ENCODE results near the gene TASP1.
"Not testable (repeated sequence)": the region's sequence is repeated elsewhere in the genome, so short reads cannot be mapped to it uniquely, and the experiment has no call there.

The TASP1 gene

DNA sequence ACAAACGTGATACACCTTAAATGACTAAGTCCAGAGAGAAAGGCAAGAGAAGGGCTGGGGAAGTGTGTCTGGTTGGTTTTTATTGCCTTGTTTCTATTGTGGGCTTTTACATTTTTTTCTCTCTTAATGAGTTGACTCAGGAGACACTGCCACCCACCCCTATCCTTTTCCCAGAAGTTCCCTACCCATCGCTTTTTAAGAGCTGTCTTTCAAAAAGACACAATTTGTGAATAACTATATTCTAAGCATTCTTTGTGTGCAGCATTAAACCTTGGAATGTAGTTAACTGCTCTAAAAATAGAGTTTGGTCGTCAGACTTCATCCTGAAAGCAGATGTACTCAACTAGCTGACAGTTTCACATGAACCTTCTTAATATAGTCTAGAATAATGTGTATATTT lies 242.7 kb downstream of the TASP1 start:
- DNase-seq = peak; percentile 69

DNA sequence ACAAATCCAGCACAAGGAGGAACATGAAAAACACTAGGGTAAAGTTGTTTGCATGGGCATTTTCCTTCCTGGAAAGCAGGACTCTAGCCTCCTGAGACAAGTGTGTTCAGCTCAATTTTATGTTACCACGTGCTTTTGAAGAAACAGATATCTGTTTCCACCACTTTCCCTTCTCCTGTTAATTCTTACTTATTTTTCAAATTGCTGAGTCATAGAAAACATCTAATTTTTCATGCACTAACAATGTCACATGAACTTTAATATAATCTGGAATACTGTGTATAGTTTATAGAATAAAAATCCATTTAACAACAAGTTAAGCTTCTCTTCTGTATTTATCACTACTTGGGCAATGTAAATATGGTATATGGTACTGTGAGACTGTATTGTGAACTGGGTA lies 243.5 kb downstream of the TASP1 start:
- no peak for DNase-seq

DNA sequence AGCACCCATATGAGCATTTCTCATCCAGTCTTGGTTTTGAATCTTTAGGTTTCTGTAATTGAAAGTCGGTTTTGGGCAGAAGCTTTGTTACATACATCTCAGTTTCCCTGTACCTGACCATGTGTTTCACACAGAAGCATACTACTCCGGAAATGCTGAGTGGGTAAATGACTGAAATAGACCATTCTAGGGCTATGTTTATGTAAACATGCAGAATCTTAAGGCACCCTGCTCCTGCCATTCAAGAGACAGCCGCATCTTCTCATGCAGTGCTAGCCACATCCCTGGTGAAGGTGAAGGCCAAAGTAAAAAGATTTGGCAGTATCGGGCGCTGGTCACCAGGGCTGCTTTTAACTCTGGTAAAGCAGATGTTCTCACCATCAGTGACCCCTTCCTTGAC lies 246.3 kb downstream of the TASP1 start:
- DNase-seq = no peak

DNA sequence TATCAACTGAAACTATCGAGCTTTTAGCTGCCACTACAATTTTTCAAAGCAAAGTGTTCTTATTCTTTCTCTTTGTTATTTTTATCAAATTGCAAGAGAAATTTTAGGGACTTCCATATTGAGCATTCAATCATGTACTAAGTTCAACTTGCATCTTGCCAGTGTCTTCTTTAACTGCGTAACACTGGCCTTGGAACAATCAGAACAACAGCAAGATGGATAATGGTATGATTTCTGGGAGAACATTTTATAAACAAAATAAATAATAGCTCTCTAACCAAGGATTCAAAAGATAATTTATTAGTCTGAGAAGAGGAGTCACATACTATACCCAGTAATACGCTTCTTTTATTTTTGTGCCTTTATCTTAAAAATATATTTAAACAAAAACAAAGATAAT lies 249.6 kb downstream of the TASP1 start:
- DNase-seq = no peak

DNA sequence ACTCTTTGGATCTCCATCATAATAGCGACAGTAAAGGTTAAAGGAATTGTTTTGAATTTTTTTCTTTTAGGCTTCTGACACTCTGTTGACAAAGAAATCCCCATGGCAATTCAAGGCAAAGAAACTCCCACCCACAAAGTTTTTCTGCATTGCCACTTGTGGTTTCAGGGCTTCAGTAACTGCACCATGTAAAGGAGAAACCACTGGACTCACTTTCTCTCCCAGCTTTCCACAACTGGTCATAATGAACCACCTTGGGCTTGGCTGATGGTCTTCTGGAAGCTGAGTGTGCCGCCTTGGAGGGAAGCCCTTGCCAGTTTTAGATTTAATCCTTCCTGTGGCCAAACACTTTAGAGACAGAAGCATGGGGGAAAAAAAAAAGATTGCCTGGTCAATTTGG lies 254.6 kb downstream of the TASP1 start:
- DNase-seq = no peak

DNA sequence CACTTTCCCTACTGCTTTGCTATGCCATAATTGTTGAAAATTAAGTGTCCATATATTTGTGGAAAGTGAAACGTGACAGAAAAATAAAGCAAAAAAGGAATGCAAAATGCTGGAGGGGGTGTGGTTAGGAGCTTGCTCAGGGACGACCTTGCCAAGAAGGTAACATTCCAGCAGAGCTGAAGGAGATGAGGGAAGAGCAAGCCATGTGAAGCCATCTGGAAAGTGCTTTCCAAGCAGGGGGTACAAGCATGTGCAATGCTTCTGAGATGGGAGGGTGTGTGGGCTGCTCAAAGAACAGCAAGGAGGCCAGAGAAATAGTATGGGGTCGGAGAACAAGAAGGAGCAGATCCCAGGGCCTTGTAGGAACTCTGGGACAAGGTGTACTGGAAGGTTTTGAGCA lies 255.9 kb downstream of the TASP1 start:
- DNase-seq = no peak

DNA sequence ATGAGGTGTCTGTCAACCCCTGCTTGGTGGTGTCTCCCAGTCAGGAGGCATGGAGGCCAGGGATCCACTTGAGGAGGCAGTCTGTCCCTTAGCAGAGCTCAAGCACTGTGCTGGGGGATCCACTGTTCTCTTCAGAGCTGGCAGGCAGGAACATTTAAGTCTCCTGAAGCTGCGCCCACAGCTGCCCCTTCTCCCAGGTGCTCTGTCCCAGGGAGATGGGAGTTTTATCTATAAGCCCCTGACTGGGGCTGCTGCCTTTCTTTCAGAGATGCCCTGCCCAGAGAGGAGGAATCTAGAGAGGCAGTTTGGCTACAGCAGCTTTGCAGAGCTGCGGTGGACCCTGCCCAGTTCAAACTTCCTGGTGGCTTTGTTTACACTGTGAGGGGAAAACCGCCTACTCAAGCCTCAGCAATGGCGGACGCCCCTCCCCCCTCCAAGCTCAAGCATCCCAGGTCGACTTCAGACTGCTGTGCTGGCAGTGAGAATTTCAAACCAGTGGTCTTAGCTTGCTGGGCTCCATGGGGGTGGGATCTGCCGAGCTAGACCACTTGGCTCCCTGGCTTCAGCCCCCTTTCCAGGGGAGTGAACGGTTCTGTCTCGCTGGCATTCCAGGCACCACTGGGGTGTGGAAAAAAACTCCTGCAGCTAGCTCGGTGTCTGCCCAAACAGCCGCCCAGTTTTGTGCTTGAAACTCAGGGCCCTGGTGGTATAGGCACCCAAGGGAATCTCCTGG lies 258.1 kb downstream of the TASP1 start:
- DNase-seq = not testable (repeated sequence)

DNA sequence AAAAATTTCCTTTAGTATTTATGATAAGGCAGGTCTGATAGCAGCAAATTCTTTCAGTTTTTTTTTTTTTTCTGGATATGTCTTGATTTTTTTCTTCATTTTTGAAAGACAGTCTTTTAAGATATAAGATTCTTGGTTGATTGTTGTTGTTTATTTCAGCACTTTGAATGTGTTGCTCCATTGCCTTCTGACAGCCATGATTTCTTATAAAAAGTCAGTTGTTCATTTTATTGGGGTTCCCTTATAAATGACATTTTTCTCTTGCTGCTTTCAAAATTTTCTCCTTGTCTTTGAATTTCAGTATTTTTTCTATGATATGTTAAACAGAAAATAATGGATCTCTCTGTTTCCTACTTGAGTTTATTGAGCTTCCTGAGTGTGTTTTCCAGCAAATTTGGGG lies 265.3 kb downstream of the TASP1 start:
- DNase-seq = no peak

DNA sequence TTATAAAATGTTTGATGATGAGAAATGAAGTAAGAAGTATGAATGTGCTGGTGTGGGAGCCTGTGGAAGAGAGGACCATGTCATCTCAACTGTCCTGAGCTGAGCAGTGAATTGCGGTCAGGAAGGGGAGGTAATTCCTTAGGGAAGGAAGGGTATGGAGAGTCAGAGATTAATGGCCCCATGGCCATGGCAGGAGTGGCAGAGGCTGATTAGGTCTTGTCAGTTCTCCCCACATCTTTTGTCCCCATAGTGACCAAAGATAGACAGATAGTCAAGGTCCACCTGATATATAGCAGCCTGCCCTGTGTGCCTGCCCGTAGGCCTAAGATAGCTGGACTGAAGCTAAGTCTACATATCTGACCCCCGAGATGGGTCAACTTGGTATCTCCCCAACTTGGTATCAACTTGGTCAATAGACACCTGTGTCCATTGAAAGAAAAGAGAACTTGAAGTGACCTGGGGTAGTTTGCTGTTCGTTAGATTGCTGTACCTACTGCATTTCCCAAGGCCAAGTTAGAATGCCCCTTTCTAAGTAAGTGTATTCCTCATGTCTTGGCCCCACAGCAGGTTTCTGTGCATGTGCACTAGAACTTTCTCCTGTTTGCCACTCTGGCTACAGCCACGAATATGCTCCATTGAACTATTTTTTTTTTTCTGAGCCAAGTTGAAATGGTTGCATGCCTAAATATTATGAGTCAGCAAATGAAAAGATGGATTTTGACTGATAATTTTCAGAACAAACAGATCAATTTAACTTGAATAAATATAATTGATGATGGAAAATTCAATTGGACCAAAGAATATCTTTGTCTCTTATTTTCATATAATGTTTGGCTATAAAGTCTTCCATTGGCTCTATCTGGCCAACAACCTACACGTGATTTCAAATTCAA lies 274.2 kb downstream of the TASP1 start:
- DNase-seq = no peak

DNA sequence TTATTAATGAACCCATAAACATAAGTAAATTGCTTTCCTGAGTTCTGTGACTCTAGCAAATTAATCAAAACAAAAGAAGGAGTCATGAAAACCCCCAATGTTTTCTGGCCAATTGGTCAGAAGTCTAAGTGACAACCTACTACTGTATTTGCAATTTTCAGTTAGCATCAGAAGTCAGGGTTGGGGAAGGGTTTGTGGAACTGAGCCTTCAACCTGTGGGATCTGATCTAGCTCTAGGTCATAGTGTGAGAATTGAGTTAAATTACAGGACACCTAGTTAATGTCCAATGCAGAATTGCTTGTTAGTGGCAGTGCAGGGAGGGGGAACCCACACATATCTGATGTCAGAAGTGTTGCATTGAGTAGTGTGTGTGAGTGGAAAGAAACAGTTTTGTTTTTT lies 275.3 kb downstream of the TASP1 start:
- DNase-seq = no peak

DNA sequence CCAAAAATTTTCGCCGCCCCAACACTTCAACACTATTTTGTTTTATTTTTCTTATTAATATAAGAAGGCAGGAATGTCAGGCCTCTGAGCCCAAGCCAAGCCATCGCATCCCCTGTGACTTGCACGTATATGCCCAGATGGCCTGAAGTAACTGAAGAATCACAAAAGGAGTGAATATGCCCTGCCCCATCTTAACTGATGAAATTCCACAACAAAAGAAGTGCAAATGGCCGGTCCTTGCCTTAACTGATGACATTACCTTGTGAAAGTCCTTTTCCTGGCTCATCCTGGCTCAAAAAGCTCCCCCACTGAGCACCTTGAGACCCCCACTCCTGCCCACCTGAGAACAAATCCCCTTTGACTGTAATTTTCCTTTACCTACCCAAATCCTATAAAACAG lies 276.6 kb downstream of the TASP1 start:
- DNase-seq = not testable (repeated sequence)

DNA sequence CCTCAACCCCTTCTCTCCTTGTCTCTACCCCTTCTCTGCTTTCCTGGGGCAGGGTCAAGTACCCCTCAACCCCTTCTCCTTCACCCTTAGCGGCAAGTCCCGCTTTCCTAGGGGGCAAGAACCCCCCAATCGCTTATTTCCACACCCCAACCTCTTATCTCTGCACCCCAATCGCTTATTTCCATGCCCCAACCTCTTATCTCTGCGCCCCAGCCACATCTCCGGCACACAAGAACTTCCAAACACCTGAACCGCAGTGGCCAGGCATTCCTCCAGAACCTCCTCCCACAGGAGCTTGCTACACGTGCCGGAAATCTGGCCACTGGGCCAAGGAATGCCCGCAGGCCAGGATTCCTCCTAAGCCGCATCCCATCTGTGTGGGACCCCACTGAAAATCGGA lies 279.8 kb downstream of the TASP1 start:
- DNase-seq = not testable (repeated sequence)

DNA sequence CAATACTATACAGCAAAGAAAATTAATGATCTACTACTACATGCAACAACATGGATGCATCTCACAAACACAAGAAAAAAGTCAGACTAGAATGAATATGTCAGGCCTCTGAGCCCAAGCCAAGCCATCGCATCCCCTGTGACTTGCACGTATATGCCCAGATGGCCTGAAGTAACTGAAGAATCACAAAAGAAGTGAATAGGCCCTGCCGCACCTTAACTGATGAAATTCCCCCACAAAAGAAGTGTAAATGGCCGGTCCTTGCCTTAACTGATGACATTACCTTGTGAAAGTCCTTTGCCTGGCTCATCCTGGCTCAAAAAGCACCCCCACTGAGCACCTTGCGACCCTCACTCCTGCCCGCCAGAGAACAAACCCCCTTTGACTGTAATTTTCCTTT lies 280.9 kb downstream of the TASP1 start:
- DNase-seq = not testable (repeated sequence)

DNA sequence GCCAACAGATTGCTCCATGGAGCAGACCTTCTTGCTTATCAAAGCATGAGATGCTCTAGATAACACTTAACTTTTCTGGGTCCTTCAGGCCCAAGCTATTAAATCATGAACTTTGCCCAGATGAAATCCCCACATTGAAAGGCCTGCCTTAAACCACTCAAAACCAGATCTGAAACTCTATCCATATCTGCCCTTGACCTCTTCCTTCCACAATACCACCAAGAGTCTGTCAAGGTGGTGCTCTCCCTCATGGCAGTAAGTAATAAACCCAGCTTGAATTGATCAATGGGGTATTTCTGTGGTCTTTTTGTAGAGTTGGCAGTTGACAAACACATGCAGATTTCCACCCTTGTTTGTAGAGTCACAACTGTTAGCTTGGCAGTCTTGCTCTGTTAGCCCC lies 282.1 kb downstream of the TASP1 start:
- no peak for DNase-seq

DNA sequence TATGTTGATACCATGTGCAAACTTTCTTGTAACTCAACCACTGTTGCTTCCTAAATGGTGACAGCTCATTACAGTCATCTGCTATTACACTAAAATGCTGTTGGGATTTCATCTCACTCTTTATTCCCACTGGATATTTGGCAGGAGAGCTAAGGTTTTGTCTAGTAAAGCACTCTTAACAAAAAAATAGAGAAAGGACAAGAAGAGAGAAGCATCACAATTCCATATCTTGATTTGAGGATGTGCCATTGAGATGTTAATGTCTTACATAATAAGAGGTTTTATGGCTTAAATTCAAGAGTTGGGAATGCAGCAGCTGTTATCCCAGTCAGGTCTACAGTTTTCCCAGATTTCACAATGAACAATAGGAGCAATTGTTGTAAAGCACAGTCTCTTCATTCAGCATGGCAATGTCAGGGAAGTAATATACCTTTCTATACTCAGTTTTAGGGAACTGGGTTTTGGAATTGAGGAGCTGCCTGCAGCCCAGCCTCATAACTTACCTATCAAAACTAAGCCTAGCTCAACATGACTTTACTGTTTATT lies 282.7 kb downstream of the TASP1 start:
- DNase-seq = no peak

DNA sequence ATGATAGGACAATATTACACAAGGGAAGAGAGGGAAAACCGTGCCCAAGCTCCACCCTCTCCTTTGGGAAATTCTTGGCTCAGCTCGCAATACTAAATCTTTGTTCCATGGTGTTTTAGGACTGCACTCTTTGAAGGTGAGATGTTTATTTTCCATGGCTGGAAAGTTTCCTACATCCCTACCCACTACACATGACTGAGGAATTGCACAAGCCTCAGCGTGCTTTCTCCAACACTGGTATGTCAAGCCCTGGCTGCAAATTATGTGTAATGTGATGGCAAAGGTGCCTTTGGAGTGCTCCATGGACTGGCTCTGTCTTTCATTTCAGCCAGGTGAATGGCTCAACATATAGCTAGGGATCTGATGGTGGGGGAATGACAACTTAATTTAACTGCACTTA lies 283.3 kb downstream of the TASP1 start:
- DNase-seq = no peak

DNA sequence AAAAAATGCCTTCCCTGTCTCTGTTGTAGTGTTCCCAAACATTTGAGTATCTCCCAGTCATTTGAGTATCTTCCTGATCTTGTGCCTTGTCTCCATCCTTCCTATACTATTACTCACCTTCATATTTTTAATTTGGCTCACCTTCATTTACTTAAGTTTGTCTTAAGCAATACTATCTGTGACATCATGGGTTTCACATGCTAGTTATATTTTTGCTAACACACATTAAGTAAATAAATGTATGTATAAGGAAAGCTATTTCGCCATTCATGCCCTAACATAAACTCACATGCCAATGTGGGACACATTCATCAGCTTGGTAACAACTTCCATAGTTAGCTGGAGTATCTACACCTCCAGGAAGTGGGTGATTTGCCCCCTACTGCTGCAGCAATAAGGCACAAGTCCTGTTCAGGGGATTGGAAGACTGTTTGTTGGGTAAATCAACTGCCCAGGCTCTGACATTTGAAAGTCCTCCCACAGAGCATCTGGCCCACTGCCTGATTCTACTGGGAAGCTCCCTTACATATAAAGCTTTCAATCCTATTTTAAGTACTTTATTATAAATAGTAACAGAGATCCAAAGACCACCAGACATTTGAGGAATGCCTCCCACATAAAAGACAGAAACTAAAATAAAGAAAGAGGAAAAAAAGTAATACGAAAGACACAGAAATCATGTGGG lies 285.3 kb downstream of the TASP1 start:
- DNase-seq = no peak

DNA sequence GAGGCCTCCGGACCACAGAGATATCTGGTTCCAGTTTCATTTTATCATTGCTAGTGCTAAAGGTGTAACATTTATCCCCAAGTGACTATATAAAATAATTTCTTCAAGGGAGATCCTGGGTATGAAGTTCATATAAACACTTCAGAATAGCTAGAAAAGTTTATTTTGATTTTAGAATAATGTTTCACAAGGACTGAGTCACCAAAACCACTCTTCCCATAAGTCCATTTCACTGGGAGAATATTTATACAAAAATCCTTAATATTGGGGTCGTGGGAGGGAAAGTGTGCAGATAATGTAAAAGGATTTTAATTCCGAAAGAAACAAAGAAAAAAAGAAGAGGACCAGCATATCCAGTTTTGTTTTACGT lies 289.5 kb downstream of the TASP1 start:
- DNase-seq = no peak

DNA sequence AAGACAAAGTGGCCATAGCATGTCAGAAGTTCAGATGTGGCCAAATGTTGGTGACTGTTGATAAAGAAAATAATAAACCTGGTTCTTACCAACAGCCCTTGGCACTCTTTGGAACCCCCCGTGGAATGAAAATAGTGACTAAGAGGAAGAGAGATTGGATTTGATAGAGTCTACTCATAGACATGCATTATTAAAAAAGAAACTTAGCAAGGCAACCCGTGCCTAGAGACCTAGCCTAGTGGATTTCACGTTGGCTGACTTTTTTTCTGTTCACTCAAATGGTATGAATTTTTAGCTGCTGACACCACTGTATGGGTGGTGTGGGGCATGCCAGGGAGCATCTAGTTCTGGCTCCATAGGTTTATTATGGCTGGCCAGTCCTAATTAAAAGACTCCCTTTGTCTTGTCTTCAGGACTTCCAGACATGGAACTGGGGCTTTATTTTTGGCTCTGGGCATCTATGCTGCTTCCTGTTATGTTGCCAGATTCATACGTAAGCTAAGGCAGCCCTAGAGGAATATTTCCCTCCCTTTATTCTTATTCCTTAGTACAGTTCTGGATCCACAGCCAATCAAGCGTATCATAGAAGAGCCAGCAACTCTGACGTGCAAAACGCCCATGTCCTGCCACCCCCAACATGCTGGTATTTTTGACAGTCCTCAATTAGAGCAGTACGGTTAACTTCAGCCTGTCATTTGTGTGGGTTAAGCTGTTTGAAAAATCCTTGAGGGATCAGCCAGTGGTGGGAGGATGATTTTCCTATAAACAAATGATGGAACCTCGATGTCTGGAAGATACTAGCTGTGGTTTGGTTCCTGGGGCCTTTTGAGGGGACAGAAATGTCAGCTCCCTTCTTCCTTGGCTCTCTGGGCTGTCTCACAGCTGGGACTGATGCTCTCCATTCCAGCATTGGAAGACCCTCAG lies 290.2 kb downstream of the TASP1 start:
- DNase-seq = no peak

DNA sequence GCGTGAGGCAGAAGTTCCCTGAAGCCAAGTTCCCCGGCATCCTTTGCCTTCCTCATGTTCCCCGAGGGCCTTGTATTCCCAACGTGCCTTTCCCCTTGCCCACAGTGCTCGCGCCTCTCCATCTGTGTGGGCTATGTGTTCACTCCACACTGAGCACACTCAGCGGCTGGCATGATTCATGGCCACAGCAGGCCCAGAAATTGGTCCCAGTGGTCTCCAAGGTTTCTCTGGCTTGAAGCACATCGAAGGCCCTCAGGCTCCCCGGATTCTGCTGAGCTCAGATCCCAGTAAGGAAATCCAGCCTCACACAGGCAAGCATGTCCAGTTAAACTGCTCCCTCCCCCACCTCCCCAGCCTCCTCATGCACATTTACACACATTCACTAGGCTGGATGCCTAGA lies 294.1 kb downstream of the TASP1 start:
- DNase-seq = no peak

DNA sequence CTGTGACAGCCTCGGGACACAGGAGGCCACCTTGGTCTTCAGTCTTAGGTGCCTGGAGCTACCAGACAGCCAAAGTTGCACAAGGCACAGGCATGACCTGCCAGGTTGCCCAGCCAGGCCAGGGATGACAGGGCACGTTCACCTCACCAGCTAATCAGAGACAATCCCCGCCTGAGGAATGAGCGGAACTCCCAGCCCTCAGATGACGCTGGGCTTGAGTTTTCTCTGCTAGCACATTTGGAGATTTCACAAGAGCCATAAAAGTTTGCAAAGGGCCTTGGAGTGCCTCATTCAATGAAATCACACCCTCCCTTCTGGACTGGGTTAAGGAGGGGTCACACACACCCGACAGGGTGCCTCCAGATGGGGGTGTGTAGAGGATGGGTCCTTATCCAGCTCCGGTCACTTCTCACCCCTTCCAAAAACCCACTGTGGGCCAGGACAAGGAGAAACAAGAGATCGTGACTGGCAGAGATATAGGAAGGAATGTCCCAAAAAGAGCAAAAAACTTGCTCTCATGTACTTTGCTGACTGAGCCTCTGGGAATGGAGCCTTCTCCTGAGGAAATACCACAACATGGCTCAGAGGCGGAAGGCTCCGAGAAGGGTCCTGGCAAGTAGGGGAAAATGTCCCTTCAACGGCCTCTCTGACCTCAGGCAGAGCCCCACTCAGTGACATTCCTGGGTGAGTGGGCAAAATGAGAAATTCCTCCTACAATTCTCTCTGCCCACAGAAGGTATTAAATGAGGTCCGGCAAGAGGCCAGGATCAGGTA lies 296.1 kb downstream of the TASP1 start:
- no peak for DNase-seq
